Lung (tissue), 12 donors: ENCODE measurements around the gene TMEM50B. TPM values are rescaled to one million over a fixed set of nuclear protein-coding genes. Genes with fewer than 3 reads are reported as not detected.
A peak's percentile ranks its signal among the peaks of the same experiment; 100 is the strongest.

ENCODE experiments used
- ATAC-seq: fragments of 200-7000 bp; cut with Tn5 transposase; one replicate; pipeline ENCODE4 v1.9.1; 2020; ENCODE audit warnings: moderate number of reproducible peaks; ENCODE audit not compliant: insufficient read depth, low FRiP score
- DNase-seq, 3 donors: peaks; one replicate each; pipeline ENCODE4 v3.0.0-alpha.2; 2013 to 2017
- H3K27ac ChIP-seq, 2 donors: one replicate each; pipeline ENCODE4 v1.5.1; 2013; ENCODE audit warnings: mild to moderate bottlenecking in 2 of 2, moderate library complexity in 2 of 2, control low read depth in 1 of 2, inconsistent platforms in 1 of 2, low read depth in 1 of 2, low read length in 1 of 2
- H3K27me3 ChIP-seq, 3 donors: one replicate each; pipeline ENCODE4 v1.5.1; 2013; ENCODE audit warnings: low read length in 2 of 3; ENCODE audit not compliant: control insufficient read depth in 3 of 3, insufficient read depth in 3 of 3
- H3K36me3 ChIP-seq, 4 donors: one replicate each; pipeline ENCODE4 v1.5.1; 2013; ENCODE audit warnings: low read length in 4 of 4, mild to moderate bottlenecking in 1 of 4, moderate library complexity in 1 of 4; ENCODE audit not compliant: control insufficient read depth in 4 of 4, insufficient read depth in 4 of 4
- H3K4me1 ChIP-seq, 5 donors: one replicate each; pipeline ENCODE4 v1.5.1; 2013; ENCODE audit warnings: low read length in 5 of 5, mild to moderate bottlenecking in 2 of 5, moderate library complexity in 1 of 5; ENCODE audit not compliant: control insufficient read depth in 5 of 5, insufficient read depth in 5 of 5
- H3K4me3 ChIP-seq: one replicate; pipeline ENCODE4 v1.5.1; 2013; ENCODE audit warnings: mild to moderate bottlenecking, control low read depth, moderate library complexity
- H3K9ac ChIP-seq, 2 donors: one replicate each; pipeline ENCODE4 v1.5.1; 2013; ENCODE audit warnings: low read length in 2 of 2, control low read depth in 1 of 2; ENCODE audit not compliant: insufficient read depth in 1 of 2
- H3K9me3 ChIP-seq, 4 donors: one replicate each; pipeline ENCODE4 v1.5.1; 2013; ENCODE audit warnings: low read length in 3 of 4, mild to moderate bottlenecking in 1 of 4, moderate library complexity in 1 of 4; ENCODE audit not compliant: control insufficient read depth in 4 of 4, insufficient read depth in 3 of 4
- CTCF ChIP-seq: IDR thresholded peaks from 2 replicates; pipeline ENCODE4 v1.5.1; 2012; ENCODE audit warnings: mild to moderate bottlenecking; ENCODE audit errors: control extremely low read depth, extremely low read depth
- WGBS, 2 donors: extraction: QIAGEN DNeasy Blood & Tissue Kit; methylation state at CpG; one replicate each; pipeline ENCODE4 v1.1.7; 2013; 5-methylcytosine and 5-hydroxymethylcytosine counted together
- polyA plus RNA-seq, 2 donors: library from polyadenylated mRNA; stranded (reverse); fragments of 200-250 nt; gene quantifications; one replicate each; pipeline ENCODE4 v1.2.1, GENCODE V29; 2013
- total RNA-seq, 2 donors: library from RNA; depleted of rRNA in 1 of 2; stranded (reverse); fragments of >200 nt in 1 of 2; gene quantifications; one replicate each; pipeline ENCODE4 v1.2.1, GENCODE V29; 2014 to 2021
- donor health status: control.
- donor health status: control.
- donor health status: Bipolar disorder and iron deficiency.
- donor health status: healthy.
- donor health status: DM: yes; HTN: yes; CAD: no.

TMEM50B gene
- total and polyA plus RNA-seq, 4 donors: 35.4 to 73.6 (median 48.4) TPM

DNA sequence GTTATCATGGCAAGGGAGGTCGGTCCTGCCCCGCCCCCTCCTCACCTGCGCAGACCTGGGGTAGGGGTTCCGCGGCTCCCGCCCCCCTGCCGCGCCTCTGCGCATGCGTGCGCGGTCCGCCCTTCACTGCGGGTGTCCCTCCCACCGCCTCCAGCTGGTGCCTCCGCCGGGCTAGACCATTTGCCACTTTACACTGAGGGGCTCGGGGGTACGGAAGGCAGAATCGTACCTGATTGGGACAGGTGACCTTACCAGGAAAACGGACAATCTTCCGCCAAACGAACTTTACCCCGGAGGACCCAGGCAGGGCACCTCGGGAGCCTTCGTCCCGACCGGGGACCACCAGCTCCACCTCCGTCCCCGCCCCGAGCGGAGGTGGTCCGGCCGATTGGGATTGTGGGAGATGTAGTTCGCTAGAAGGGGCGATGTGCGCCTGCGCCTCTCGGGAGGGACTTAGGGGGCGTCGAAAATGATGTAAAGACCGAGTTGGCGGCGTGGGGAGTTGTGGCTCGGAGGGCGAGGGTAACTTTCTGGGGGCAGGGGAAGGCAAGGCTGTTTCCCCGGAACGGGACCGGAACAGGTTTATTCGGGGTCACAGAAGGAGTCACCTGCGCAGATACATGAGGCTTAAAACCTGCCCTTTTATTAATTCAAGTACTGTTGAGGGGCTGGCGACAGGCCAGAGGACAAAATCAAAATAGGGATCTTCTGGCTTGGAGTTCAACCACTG lies 11.8 kb upstream of the TMEM50B start, which contains the start of gene DNAJC28:
TSS of gene DNAJC28 (minus strand) at position 344 of the 730 bp plus-strand sequence. CDS start 2,323 bp downstream, outside the sequence.
- H3K9ac ChIP-seq: peak within 1 kb of the TSS in 1 of 2 donors; percentile 89
- DNase-seq (peak; percentile 96 to 98 (median 97)), ATAC-seq (peak; percentile 97)
- WGBS, 2 donors: 0 to 1% methylated on average over 52 of the region's 52 CpGs
- H3K36me3 ChIP-seq: no peaks in the 10 kb centered on the region
- no peaks in the 10 kb centered on the region for H3K9me3 ChIP-seq
- H3K4me3 ChIP-seq: peak within 1 kb of the TSS; percentile 51
- TF ChIP-seq CTCF: no peak
- peaks cover 0 to 13% (median 0%) of the 10 kb centered on the region in 5 donors for H3K4me1 ChIP-seq
- H3K27me3 ChIP-seq: no peaks in the 10 kb centered on the region
- H3K27ac ChIP-seq: peak within 1 kb of the TSS; percentile 65 to 82

DNA sequence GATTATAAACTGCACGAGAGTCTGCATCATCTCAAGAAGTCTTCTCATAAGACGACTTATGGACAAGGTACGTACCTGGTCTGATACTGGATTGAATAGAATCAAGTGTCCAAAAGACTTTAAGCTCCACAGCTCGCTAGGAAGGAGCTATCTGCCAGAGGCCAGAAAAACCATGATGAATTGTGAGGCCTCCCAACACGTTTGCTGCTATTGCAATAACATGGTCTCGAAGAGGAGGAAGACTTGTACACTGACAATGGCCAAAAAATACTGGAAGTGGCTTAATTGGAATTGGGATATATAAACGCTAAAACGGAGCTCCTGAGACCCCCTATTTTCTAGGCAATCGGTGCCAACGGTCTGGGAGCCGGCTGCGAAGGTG lies 11.2 kb upstream of the TMEM50B start:
- Histone ChIP-seq H3K4me1 (peaks cover 0 to 13% (median 0%) of the 10 kb centered on the region in 5 donors), H3K27me3 (no peaks in the 10 kb centered on the region), H3K4me3 (peak overlapping the region; percentile 51), H3K27ac (peak overlapping the region; percentile 65 to 82), H3K9ac (peak overlapping the region in 1 of 2 donors; percentile 89), H3K9me3 (no peaks in the 10 kb centered on the region), H3K36me3 (no peaks in the 10 kb centered on the region)
- DNase-seq: no peak
- no peak for ATAC-seq
- 11 to 17% methylated on average over 12 of the region's 12 CpGs for WGBS, 2 donors
- TF ChIP-seq CTCF: no peak

GRCh38 chr21:33488936-33489335 lies 9.2 kb upstream of the TMEM50B start:
- Histone ChIP-seq H3K4me1 (peaks cover 0 to 13% (median 0%) of the 10 kb centered on the region in 5 donors), H3K36me3 (no peaks in the 10 kb centered on the region), H3K27me3 (no peaks in the 10 kb centered on the region), H3K9me3 (no peaks in the 10 kb centered on the region), H3K27ac (no peak overlapping the region), H3K9ac (no peak overlapping the region), H3K4me3 (no peak overlapping the region)
- no peak for TF ChIP-seq CTCF
- ATAC-seq: no peak
- DNase-seq: no peak
- whole genome bisulfite sequencing, 2 donors: 93 to 96% methylated on average over 4 of the region's 4 CpGs
